ENCODE data around the gene OCA2. TPM values are rescaled to one million over a fixed set of nuclear protein-coding genes. Genes with fewer than 3 reads are reported as not detected.

OCA2 gene
- total RNA-seq, 2 experiments from 2014 or later: not detected

DNA sequence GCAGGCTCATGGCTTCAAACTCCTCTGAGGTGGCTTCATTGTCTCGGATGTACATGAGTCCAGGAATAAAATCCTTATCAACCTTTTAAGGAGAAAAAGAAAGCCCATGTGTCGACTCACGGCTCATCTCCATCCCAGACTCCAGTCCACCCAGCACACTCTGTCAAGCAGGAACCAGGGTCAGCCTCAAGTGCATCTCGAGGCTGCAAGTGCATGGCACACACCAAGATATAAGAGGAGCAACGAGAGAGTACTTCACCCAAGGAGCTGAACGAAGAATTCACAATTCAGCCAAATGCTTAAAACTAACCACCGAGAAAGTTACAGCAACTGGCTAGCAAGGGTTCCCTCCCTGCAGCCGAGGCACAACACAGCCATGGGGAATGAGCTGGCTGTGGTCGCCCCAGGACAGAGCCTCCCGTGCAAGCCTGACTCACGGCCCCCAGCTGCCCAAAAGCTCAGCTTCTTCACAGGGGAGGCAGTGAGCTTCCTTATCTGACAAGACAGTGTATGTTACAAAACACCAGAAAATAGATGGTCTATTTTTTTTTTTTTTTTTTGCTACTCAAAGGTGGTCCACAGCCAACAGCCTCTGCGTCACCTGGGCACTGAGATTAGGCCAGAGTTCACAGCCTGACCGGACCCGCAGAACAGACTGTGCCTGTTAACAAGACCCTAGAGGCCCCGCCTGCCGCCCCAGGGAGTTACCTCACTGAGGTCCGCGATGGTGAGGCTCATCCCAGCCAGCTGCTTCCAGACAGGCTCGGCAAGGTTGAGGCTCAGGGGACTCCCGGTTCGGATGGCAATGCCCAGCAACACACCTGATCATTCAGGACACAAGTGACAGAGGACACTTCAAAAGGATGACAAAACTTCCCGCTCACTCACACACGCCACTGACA is 15.9 kb upstream of the OCA2 start:
- no peak overlapping the region for H3K27ac Mint-ChIP-seq
- H3K4me1 Mint-ChIP-seq: no peaks in the 10 kb centered on the region
- H3K27me3 Mint-ChIP-seq: no peaks in the 10 kb centered on the region
- DNase-seq: no peak
- no peaks in the 10 kb centered on the region for H3K9me3 Mint-ChIP-seq
- no peak for ATAC-seq (ENCODE audit: low read depth)
- no peak overlapping the region for H3K4me3 Mint-ChIP-seq
- POLR2A ChIA-PET: interaction anchor here (0.5 to 0.7 kb wide), 3 partner anchors 8 to 92 kb away, joined by 3 to 4 read pairs (median 3); no protein-coding TSS in a partner anchor
- H3K36me3 Mint-ChIP-seq: peaks cover 6% of the 10 kb centered on the region

DNA sequence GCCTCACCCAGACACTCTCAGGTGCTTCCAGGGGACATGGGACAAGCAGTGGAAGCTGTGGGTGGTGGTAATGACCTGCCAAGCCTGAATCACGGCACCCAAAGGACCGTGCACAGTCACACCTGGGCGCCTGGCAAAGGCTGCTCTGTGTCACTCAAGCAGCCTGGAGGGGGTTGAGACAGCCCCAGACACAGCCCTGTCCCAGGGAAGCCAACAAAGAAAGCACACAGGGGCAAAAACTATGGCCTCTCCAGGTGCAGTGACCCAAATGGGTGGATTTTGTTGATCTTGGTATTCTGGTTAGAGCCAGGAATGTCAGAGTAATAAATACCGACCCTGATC is 15.0 kb upstream of the OCA2 start:
- H3K9me3 Mint-ChIP-seq: no peaks in the 10 kb centered on the region
- ATAC-seq (ENCODE audit: low read depth) (no peak), DNase-seq (no peak)
- H3K36me3 Mint-ChIP-seq: peaks cover 6% of the 10 kb centered on the region
- POLR2A ChIA-PET: no interaction called here
- H3K4me1 Mint-ChIP-seq: no peaks in the 10 kb centered on the region
- H3K4me3 Mint-ChIP-seq: no peak overlapping the region
- no peaks in the 10 kb centered on the region for H3K27me3 Mint-ChIP-seq
- no peak overlapping the region for H3K27ac Mint-ChIP-seq

DNA sequence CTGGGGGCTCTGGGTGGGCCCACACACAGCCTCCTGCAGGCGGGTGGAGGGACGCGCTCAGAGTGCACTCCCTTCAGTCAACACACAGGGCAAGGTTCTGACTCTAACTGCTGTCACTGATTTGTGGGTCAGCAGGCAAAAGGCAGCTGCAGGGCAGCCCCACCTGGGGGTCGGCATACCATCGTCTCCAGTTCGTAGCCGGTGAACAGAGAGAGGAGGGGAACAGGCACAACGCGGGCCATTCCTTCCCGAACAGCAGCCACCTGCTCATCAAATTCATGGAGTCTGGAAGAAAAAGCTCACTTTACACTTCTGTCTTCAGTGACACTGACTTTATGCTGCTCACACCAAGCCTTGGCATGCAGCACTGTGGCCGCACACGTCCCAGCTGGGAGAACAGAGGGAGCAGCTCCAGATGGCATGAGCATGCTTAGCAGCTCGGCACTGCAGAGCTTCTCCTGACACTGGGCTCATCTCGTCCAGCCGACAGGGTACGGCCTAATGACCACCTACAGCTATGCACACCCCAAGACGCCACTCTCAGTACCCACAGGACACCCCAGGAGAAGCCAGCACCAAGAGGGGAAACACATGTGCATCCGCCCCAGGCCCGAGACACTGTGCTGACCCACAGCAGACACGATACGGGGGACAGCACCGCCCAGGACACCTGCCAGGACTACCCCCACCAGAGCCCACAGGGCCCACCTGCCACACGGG is 14.4 kb upstream of the OCA2 start:
- ATAC-seq (ENCODE audit: low read depth): no peak
- no peaks in the 10 kb centered on the region for H3K4me1 Mint-ChIP-seq
- DNase-seq: no peak
- H3K4me3 Mint-ChIP-seq: no peak overlapping the region
- POLR2A ChIA-PET: no interaction called here
- no peaks in the 10 kb centered on the region for H3K27me3 Mint-ChIP-seq
- H3K36me3 Mint-ChIP-seq: peaks cover 6% of the 10 kb centered on the region
- no peak overlapping the region for H3K27ac Mint-ChIP-seq
- H3K9me3 Mint-ChIP-seq: no peaks in the 10 kb centered on the region

DNA sequence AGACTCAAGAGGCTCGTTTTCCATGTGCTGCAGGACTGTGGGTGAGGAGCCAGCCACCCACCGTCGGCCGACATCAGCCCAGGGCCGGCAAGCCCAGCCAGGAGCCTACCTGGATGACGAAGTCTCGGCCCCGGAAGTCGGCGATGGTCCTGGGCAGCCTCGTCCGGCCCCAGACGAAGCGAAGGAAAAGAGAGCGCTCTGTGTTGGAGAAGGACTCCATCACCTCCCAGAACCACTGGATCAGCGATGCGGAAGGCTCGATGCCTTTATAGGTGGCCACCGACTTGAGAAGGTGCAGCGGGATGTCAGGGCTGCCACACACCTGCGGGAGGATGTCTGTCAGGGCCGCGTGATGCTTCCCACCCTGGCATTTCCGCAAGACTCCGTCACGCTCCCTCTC is 13.8 kb upstream of the OCA2 start:
- H3K27ac Mint-ChIP-seq: no peak overlapping the region
- no peak overlapping the region for H3K4me3 Mint-ChIP-seq
- peaks cover 6% of the 10 kb centered on the region for H3K36me3 Mint-ChIP-seq

DNA sequence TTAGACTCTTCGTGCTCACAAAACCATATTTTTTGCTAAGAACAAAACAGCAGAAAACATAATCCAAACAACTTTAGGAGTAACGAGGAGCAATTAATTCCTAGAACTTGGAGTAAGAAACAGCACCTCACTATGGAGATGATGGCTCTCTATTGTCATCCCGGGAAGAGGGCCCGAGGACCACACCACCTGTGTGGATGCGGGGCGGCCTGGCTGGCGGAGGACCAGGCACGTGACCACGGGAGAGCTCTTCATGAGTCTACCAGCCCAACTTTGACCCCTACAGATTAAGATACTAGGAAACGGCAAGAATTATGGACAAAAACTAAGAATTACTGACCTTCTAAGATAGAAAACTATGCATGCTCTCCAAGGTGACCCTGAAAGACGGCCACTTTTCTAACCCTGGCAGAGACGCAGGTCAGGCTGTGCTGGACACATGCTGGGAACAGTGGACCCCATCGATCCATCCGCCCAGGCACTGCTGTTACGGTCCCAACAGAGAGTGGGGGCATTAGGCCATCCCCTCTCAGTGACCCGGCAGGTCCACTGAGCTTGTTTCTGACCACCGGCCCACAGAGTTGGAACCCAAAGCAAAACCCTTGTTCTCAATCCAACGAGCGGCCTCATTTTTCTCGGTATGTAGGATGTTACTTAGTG is 13.1 kb upstream of the OCA2 start:
- Mint-ChIP-seq H3K4me1 (peaks cover 2% of the 10 kb centered on the region), H3K4me3 (no peak overlapping the region), H3K9me3 (no peaks in the 10 kb centered on the region), H3K36me3 (peaks cover 6% of the 10 kb centered on the region), H3K27me3 (peaks cover 4% of the 10 kb centered on the region), H3K27ac (no peak overlapping the region)
- DNase-seq: no peak
- ATAC-seq (ENCODE audit: low read depth): no peak
- POLR2A ChIA-PET: no interaction called here

More for the DNA sequence above, 13.8 kb upstream of the OCA2 start:
- peaks cover under 1% of the 10 kb centered on the region for H3K4me1 Mint-ChIP-seq
- ATAC-seq (ENCODE audit: low read depth) (no peak), DNase-seq (no peak)
- peaks cover 1% of the 10 kb centered on the region for H3K27me3 Mint-ChIP-seq
- POLR2A ChIA-PET: no interaction called here
- no peaks in the 10 kb centered on the region for H3K9me3 Mint-ChIP-seq

DNA sequence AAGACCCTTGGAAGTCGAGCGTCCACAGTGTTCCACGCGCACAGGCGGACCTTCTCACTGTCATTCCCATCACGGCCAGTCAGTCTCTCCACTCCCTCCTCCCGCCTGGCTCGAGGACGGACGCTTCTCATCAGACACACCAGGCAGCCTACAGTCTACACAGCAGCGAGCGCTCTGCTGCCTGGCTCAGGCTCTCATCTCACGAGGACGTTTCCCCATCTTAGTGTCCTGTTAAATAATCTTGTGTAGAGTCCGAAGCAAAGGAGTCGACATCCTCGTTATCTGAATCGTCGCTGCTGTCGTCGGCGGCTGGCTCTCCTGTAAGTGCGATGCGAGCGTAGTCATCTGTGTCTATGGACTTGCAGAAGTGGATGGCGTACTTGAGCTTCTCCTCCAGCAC is 12.4 kb upstream of the OCA2 start:
- ATAC-seq (ENCODE audit: low read depth) (no peak), DNase-seq (no peak)
- H3K4me1 Mint-ChIP-seq: peaks cover 2% of the 10 kb centered on the region
- peaks cover 6% of the 10 kb centered on the region for H3K36me3 Mint-ChIP-seq
- H3K27me3 Mint-ChIP-seq: peaks cover 5% of the 10 kb centered on the region
- no peaks in the 10 kb centered on the region for H3K9me3 Mint-ChIP-seq
- POLR2A ChIA-PET: no interaction called here
- H3K27ac Mint-ChIP-seq: no peak overlapping the region
- no peak overlapping the region for H3K4me3 Mint-ChIP-seq

DNA sequence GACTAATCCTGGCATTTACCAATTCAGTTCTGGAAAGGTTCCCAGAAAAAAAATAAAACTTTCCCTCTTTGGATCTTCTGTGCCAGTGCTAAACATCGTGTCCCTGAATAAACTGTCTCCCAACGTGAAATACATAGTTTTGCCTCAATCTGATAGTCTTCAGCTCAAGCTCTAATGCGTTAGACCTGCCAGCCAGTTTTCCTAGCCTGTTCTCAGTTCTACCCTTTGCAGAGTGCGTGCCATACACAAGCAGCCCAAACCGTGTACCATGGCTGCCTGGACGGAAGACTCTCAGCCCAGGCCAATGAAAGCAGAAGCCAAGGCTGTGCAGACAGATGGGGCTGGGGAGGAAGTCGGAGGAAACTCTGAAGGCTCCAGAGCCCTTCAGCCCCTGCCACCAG is 11.4 kb upstream of the OCA2 start:
- Mint-ChIP-seq H3K27me3 (peaks cover 11% of the 10 kb centered on the region), H3K9me3 (no peaks in the 10 kb centered on the region), H3K4me1 (peaks cover 9% of the 10 kb centered on the region), H3K4me3 (no peak overlapping the region), H3K36me3 (peaks cover 6% of the 10 kb centered on the region), H3K27ac (no peak overlapping the region)
- ATAC-seq (ENCODE audit: low read depth) (no peak), DNase-seq (no peak)
- POLR2A ChIA-PET: no interaction called here

DNA sequence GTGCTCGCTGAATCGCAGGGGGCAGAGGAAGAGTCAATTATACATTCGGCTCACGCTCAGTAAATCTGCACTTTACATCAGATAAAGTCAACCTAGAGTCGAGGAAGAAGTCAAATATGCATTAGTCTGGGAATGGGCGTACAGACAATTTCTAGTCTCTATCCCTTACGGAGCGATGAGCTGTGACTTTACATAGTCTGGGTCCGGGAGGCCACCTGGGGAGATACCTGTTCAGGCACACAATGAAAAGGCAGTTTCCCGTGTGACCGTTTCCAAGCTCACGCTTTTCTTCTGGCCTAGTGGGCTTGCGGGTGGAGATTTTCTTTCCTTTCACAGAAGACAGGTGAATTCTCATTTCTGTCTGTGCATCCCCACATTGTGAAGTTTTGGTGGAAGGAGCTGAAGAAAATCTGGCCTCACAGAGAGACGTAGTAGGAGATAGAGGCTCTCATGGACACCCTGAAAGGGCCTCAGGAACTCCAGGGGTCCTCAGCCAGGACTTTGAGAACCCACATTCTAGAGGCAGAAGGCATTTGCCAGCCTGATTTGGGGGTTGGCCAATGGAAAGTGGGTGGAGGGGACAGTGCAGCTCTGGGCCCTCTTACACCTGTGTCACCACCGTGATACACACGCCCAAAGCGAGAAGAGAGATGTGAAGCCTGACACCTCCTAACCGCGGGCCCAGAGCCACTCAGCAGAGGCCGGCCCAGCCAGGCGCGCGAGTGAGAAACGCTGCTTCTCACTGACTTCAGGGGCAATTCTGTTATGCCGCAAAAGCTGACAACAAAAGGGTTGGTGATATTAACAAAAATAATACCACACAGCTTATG is 10.7 kb upstream of the OCA2 start:
- Mint-ChIP-seq H3K4me3 (no peak overlapping the region), H3K4me1 (peaks cover 11% of the 10 kb centered on the region), H3K36me3 (peaks cover 6% of the 10 kb centered on the region), H3K27me3 (peaks cover 13% of the 10 kb centered on the region), H3K27ac (no peak overlapping the region), H3K9me3 (no peaks in the 10 kb centered on the region)
- ATAC-seq (ENCODE audit: low read depth): no peak
- no peak for DNase-seq
- POLR2A ChIA-PET: no interaction called here

DNA sequence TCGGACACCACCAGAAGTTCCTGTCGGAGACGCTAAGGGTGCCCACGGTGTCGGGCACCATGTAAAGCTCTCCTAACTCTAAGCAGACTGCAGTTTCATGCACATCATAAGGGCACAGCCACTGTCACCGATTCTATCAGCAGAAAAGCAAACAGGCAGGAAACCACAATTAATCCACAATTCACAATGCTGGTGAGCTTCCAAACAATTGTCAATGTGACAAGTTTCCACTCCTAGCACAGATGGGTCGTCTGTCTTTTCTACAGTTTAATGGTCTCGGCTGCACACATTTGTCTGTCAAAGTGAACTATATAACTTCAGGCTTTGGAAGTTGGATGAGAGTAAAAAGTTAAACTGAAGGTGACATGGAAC is 8.8 kb upstream of the OCA2 start:
- DNase-seq (no peak), ATAC-seq (ENCODE audit: low read depth) (no peak)
- no peaks in the 10 kb centered on the region for H3K9me3 Mint-ChIP-seq
- H3K27ac Mint-ChIP-seq: no peak overlapping the region
- peaks cover 26% of the 10 kb centered on the region for H3K27me3 Mint-ChIP-seq
- H3K36me3 Mint-ChIP-seq: peaks cover 6% of the 10 kb centered on the region
- POLR2A ChIA-PET: no interaction called here
- H3K4me3 Mint-ChIP-seq: peak overlapping the region; percentile 6
- peaks cover 12% of the 10 kb centered on the region for H3K4me1 Mint-ChIP-seq

DNA sequence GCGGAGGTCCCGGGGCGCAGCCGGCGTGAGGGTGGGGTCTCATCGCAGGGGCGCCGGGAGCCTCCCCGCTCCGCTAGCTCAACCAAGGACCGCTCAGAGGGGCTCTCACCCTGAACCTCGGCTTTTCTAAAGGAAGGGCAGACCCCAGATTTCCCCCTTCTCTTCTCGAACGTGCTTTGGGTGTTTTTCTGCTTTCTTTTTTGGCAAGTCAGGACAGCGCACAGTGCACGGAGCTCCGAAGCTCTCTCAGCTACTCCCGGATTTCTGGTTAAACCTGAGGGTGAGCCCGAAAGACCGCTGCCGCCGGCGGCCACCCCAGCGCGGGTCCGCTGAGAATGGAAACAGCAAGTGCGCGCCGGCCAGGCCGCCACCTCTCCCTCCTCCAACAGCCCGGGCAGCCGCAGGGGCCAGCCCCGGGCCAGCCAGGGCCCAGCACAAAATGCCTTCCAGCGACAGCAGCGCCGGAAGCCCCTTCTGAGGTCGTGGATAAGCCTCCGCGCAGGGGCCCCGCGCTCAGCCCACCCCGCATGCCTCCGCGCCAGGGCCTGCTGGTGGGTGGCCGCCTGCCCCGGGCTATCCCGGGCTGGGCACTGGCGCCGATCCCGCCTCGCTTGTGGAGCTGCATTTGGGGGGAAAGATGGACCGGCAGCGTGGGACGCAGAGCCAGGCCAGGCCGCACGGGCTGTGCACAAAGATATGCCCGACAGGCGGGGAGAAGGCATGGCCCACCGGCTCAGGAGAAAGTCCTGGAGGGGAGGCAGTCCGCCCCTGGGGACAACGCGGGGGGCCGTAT is 8.2 kb upstream of the OCA2 start:
- Mint-ChIP-seq H3K9me3 (no peaks in the 10 kb centered on the region), H3K4me3 (peak overlapping the region; percentile 80), H3K4me1 (peaks cover 12% of the 10 kb centered on the region), H3K27me3 (peaks cover 26% of the 10 kb centered on the region), H3K36me3 (peaks cover 6% of the 10 kb centered on the region), H3K27ac (peak overlapping the region; percentile 64)
- POLR2A ChIA-PET: interaction anchor here (0.6 kb wide), 1 partner anchor 8 kb away, joined by 3 read pairs; no protein-coding TSS in a partner anchor
- peak; percentile 56 for ATAC-seq (ENCODE audit: low read depth)
- peak; percentile 53 for DNase-seq

DNA sequence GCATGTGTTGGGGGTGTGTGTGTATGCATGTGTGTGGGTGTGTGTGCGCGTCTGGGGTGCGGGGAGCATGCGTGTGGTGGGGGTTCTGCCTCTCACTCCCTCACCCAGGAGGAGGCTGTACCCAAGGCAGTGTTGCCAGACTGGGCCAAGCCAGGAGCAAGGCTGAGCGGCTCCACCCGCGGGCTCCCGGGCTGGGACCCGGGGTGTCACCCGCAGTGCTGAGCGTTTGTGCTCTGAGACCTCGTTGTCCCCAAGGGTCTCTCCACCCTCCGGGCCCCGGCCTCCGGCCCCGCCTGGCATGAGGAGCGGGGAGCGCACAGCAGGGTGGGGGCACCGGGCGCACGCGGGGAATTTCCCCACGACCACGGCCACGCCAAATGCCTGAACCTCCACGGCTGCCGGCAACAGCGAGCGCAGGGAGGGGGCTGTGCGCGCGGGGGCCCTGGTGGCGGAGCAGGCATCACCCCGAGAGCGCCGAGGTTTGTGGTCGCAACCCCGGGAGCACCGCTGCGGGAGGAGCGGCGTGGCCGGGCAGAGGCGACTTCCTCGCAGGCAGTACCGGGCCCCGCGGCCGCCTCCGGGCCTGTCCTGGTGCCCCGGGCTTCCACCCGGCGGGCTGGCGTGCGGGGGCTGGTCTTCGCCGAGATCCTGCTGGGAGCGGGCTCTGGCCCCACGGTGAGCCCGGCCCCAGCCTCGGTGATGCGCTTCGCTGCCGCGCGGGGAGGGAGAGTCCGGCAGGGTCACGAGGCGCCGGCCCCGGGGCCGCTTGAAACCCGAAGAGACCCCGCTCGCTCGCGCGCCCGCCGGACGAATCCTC is 7.4 kb upstream of the OCA2 start:
- peak; percentile 38 for ATAC-seq (ENCODE audit: low read depth)
- POLR2A ChIA-PET: interaction anchor here (0.6 kb wide), 1 partner anchor 8 kb away, joined by 3 read pairs; no protein-coding TSS in a partner anchor
- Mint-ChIP-seq H3K27me3 (peaks cover 26% of the 10 kb centered on the region), H3K36me3 (peaks cover 3% of the 10 kb centered on the region), H3K4me1 (peaks cover 12% of the 10 kb centered on the region), H3K4me3 (peak overlapping the region; percentile 59), H3K27ac (no peak overlapping the region), H3K9me3 (no peaks in the 10 kb centered on the region)
- DNase-seq: peak; percentile 55

DNA sequence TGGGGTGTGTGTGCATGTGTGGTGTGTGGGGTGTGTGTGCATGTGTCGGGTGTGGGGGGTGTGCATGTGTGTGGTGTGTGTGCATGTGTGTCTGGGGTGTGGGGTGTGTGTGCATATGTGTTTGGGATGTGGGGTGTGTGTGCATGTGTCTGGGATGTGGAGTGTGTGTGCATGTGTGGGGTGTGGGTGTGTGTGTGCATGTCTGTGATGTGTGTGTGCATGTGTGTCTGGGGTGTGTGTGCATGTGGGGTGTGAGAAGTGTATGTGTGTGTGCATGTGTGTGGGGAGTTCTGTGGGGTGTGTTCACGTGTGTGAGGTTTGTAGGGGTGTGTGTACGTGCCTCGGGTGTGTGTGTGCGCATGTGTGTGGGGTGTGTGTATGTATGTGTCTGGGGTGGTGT is 6.7 kb upstream of the OCA2 start:
- ATAC-seq (ENCODE audit: low read depth) (no peak), DNase-seq (no peak)
- Mint-ChIP-seq H3K27me3 (peaks cover 26% of the 10 kb centered on the region), H3K4me3 (peak overlapping the region; percentile 59), H3K27ac (peak overlapping the region; percentile 19), H3K4me1 (peaks cover 12% of the 10 kb centered on the region), H3K36me3 (no peaks in the 10 kb centered on the region), H3K9me3 (no peaks in the 10 kb centered on the region)
- POLR2A ChIA-PET: no interaction called here

All from activated naive CD8-positive, alpha-beta T cell treated with anti-CD3 and anti-CD28 coated beads, Interleukin-2, amount 10 ng/mL, durations not matched to agents 7 days and 5 days (primary cell).